HEK293 (cell line): ENCODE results near the gene KLRC1.
"Not testable (repeated sequence)": the region's sequence is repeated elsewhere in the genome, so short reads cannot be mapped to it uniquely, and the experiment has no call there.

Source experiments
- GLI4 ChIP-seq: fragments of 450-650 bp; formaldehyde crosslinking; IDR thresholded peaks from 2 replicates; pipeline ENCODE4 v1.5.1; 2016; ENCODE audit warnings: missing biosample characterization, missing genetic modification characterization
- SETDB1 ChIP-seq: IDR thresholded peaks from one replicate; pipeline ENCODE4 v1.6.1; 2017; ENCODE audit warnings: mild to moderate bottlenecking, low read length, moderate library complexity, mixed read lengths; ENCODE audit not compliant: insufficient read length
- ZNF335 ChIP-seq: fragments of 450-650 bp; formaldehyde crosslinking; conservative IDR thresholded peaks from 2 replicates; pipeline ENCODE4 v1.5.1; 2016; ENCODE audit warnings: missing biosample characterization, missing genetic modification characterization
- ZNF510 ChIP-seq: fragments of 450-650 bp; formaldehyde crosslinking; IDR thresholded peaks from 2 replicates; pipeline ENCODE4 v1.5.1; 2018; ENCODE audit warnings: mild to moderate bottlenecking, missing genetic modification characterization, missing biosample characterization; ENCODE audit not compliant: insufficient replicate concordance
- ZNF629 ChIP-seq: fragments of 450-650 bp; formaldehyde crosslinking; IDR thresholded peaks from 2 replicates; pipeline ENCODE4 v1.5.1; 2017; ENCODE audit warnings: missing biosample characterization, missing genetic modification characterization
- ZNF768 ChIP-seq: fragments of 450-650 bp; formaldehyde crosslinking; IDR thresholded peaks from 2 replicates; pipeline ENCODE4 v1.5.1; 2018; ENCODE audit warnings: missing biosample characterization, mild to moderate bottlenecking, missing genetic modification characterization
- ZSCAN30 ChIP-seq: fragments of 450-650 bp; IDR thresholded peaks from 2 replicates; pipeline ENCODE4 v1.5.1; 2018; ENCODE audit warnings: missing biosample characterization, mild to moderate bottlenecking, missing genetic modification characterization, moderate library complexity
- TF ChIP-seq, protein P1 (sequence below): fragments of 450-650 bp; formaldehyde crosslinking; IDR thresholded peaks from 2 replicates; pipeline ENCODE4 v1.5.1; 2016; ENCODE audit warnings: missing biosample characterization, missing genetic modification characterization
- TF ChIP-seq, protein P2 (sequence below): fragments of 450-650 bp; formaldehyde crosslinking; IDR thresholded peaks from 2 replicates; pipeline ENCODE4 v1.5.1; 2016; ENCODE audit warnings: missing biosample characterization, missing genetic modification characterization, low read depth

DNA sequence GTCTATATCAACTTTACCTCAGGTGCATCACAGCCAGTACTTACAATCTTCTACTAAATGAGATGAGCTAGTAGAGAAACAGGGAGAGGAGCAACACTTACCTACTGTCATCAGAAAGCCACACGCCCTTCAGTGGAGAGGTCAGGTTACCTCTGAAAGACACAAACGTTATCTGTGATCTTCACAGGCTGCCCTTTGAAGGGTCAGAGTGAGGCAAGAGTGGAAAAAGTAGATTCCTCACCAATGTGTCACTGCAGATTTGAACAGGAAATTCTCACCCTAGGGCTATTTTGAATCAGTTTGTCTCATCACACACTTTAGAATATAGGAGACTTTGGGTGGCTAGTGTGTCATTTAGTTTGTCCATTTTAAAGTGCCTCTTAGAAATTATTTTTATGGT is 15.6 kb downstream of the KLRC1 start:
- TF ChIP-seq, protein P1, sequence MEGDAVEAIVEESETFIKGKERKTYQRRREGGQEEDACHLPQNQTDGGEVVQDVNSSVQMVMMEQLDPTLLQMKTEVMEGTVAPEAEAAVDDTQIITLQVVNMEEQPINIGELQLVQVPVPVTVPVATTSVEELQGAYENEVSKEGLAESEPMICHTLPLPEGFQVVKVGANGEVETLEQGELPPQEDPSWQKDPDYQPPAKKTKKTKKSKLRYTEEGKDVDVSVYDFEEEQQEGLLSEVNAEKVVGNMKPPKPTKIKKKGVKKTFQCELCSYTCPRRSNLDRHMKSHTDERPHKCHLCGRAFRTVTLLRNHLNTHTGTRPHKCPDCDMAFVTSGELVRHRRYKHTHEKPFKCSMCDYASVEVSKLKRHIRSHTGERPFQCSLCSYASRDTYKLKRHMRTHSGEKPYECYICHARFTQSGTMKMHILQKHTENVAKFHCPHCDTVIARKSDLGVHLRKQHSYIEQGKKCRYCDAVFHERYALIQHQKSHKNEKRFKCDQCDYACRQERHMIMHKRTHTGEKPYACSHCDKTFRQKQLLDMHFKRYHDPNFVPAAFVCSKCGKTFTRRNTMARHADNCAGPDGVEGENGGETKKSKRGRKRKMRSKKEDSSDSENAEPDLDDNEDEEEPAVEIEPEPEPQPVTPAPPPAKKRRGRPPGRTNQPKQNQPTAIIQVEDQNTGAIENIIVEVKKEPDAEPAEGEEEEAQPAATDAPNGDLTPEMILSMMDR (tag by site-specific recombination): not testable (repeated sequence)
- TF ChIP-seq, protein P2, sequence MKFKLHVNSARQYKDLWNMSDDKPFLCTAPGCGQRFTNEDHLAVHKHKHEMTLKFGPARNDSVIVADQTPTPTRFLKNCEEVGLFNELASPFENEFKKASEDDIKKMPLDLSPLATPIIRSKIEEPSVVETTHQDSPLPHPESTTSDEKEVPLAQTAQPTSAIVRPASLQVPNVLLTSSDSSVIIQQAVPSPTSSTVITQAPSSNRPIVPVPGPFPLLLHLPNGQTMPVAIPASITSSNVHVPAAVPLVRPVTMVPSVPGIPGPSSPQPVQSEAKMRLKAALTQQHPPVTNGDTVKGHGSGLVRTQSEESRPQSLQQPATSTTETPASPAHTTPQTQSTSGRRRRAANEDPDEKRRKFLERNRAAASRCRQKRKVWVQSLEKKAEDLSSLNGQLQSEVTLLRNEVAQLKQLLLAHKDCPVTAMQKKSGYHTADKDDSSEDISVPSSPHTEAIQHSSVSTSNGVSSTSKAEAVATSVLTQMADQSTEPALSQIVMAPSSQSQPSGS (tag by site-specific recombination): not testable (repeated sequence)
- not testable (repeated sequence) for TF ChIP-seq SETDB1; ZNF629 (tag by site-specific recombination); ZNF768 (tag by site-specific recombination); ZNF510 (tag by site-specific recombination); GLI4 (tag by site-specific recombination); ZNF335 (tag by site-specific recombination); ZSCAN30 (tag by site-specific recombination)
